ENCODE measurements around the gene ID2. TPM values are rescaled to one million over a fixed set of nuclear protein-coding genes. Genes with fewer than 3 reads are reported as not detected.

Gene ID2
- total RNA-seq, 1 donor from 2014 or later: 13.6 TPM

DNA sequence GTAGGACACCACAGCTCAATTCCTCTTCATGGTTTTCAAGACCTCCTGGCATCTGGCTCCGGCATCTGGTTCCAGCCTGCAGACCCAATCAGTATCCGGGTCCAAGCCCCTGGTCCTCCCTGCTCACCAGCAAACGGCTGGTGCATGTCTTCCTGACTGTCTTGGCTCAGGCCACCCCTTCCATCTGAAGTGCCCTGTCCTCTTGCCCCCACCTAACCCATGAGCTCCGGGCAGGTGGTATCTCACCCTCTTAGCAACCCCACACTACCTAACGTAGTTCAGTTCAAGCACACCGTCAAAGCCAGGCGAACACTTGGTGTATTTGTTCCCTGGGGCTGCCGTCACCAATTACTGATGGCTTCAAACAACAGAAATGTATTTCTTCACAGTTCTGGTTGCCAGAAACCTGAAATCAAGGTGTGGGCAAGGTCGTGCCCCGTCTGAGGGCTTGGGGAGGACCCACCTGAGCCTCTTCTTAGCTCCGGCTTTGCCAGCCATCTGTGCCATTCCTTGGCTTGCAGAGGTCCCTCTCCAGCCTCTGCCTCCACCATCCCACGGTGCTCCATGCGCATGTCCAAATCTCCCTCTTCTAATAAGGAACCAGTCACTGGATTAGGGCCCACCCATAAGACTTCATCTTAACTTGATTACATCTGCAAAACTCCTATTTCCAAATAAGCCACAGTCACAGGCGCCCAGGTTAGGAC is 47.2 kb upstream of the ID2 start:
- Histone ChIP-seq H3K4me1 (ENCODE audit: insufficient read depth, low read length) (peaks cover 32% of the 10 kb centered on the region), H3K27ac (ENCODE audit: low read depth, low read length) (peak overlapping the region; percentile 57), H3K4me3 (ENCODE audit: insufficient read depth, low read depth, low read length) (no peak overlapping the region), H3K9me3 (ENCODE audit: insufficient read depth, low read depth, low read length) (no peaks in the 10 kb centered on the region), H3K4me2 (ENCODE audit: low read length) (peak overlapping the region; percentile 80), H3K79me2 (ENCODE audit: insufficient read depth, low read length) (no peaks in the 10 kb centered on the region), H3K36me3 (ENCODE audit: insufficient read depth, low read length) (no peaks in the 10 kb centered on the region), H4K20me1 (ENCODE audit: insufficient read depth, low read length) (no peaks in the 10 kb centered on the region), H3K27me3 (ENCODE audit: insufficient read depth, low read length) (no peaks in the 10 kb centered on the region), H3K9ac (ENCODE audit: low read length) (peak overlapping the region; percentile 27), H2AFZ (ENCODE audit: low read depth, low read length) (no peak overlapping the region)
- no peak for DNase-seq (ENCODE audit: low read depth)
- Mint-ChIP-seq H3K27ac (ENCODE audit: unreplicated experiment) (peak overlapping the region; percentile 75), H3K27me3 (ENCODE audit: low read depth, unreplicated experiment) (peaks cover 44% of the 10 kb centered on the region), H3K9me3 (ENCODE audit: unreplicated experiment) (peaks cover 3% of the 10 kb centered on the region), H3K4me3 (ENCODE audit: unreplicated experiment) (no peak overlapping the region), H3K36me3 (ENCODE audit: low read depth, unreplicated experiment) (no peaks in the 10 kb centered on the region), H3K4me1 (ENCODE audit: low read depth, unreplicated experiment) (peaks cover 30% of the 10 kb centered on the region)
- TF ChIP-seq EZH2 (IDR thresholded peaks at IDR 0.05; ENCODE audit: insufficient read depth, low read length): no peak
- TF ChIP-seq, protein P1, sequence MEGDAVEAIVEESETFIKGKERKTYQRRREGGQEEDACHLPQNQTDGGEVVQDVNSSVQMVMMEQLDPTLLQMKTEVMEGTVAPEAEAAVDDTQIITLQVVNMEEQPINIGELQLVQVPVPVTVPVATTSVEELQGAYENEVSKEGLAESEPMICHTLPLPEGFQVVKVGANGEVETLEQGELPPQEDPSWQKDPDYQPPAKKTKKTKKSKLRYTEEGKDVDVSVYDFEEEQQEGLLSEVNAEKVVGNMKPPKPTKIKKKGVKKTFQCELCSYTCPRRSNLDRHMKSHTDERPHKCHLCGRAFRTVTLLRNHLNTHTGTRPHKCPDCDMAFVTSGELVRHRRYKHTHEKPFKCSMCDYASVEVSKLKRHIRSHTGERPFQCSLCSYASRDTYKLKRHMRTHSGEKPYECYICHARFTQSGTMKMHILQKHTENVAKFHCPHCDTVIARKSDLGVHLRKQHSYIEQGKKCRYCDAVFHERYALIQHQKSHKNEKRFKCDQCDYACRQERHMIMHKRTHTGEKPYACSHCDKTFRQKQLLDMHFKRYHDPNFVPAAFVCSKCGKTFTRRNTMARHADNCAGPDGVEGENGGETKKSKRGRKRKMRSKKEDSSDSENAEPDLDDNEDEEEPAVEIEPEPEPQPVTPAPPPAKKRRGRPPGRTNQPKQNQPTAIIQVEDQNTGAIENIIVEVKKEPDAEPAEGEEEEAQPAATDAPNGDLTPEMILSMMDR (IDR thresholded peaks at IDR 0.05; ENCODE audit: insufficient read depth, low read depth, low read length): no peak
- no peak for FAIRE-seq

DNA sequence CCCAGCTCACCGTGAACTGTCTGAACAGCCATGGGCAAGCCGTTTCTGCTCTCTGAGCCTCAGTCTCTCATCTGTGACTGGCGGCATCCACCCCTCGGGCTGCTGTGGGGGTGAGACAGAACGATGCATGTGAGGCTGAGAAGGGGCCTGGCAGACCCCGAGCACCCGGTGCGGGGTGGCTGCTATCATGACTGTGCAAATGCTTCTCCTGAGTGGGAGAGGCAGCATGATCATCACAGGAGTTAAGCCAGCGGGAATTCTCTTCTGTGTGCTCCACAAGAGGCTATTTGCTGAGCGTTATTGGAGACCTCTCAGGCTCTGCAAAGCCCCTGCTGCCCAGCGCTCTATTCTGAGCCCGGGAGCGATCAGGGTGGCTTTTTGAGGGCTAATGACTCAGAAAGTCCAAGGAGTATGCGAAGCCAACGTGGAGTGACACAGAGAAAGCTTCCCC is 45.8 kb upstream of the ID2 start:
- Mint-ChIP-seq H3K4me1 (ENCODE audit: low read depth, unreplicated experiment) (peaks cover 30% of the 10 kb centered on the region), H3K36me3 (ENCODE audit: low read depth, unreplicated experiment) (no peaks in the 10 kb centered on the region), H3K4me3 (ENCODE audit: unreplicated experiment) (no peak overlapping the region), H3K9me3 (ENCODE audit: unreplicated experiment) (peaks cover 3% of the 10 kb centered on the region), H3K27ac (ENCODE audit: unreplicated experiment) (peak overlapping the region; percentile 41), H3K27me3 (ENCODE audit: low read depth, unreplicated experiment) (peaks cover 52% of the 10 kb centered on the region)
- Histone ChIP-seq H3K79me2 (ENCODE audit: insufficient read depth, low read length) (no peaks in the 10 kb centered on the region), H3K27me3 (ENCODE audit: insufficient read depth, low read length) (no peaks in the 10 kb centered on the region), H3K4me2 (ENCODE audit: low read length) (peak overlapping the region; percentile 76), H4K20me1 (ENCODE audit: insufficient read depth, low read length) (no peaks in the 10 kb centered on the region), H3K36me3 (ENCODE audit: insufficient read depth, low read length) (no peaks in the 10 kb centered on the region), H2AFZ (ENCODE audit: low read depth, low read length) (peak overlapping the region; percentile 59), H3K4me1 (ENCODE audit: insufficient read depth, low read length) (peaks cover 32% of the 10 kb centered on the region), H3K9ac (ENCODE audit: low read length) (peak overlapping the region; percentile 40), H3K4me3 (ENCODE audit: insufficient read depth, low read depth, low read length) (no peak overlapping the region), H3K9me3 (ENCODE audit: insufficient read depth, low read depth, low read length) (no peaks in the 10 kb centered on the region), H3K27ac (ENCODE audit: low read depth, low read length) (peak overlapping the region; percentile 29)
- FAIRE-seq (no peak), DNase-seq (ENCODE audit: low read depth) (peak; percentile 27)
- no peak for TF ChIP-seq EZH2 (IDR thresholded peaks at IDR 0.05; ENCODE audit: insufficient read depth, low read length)
- TF ChIP-seq, protein P1 (IDR thresholded peaks at IDR 0.05; ENCODE audit: insufficient read depth, low read depth, low read length): no peak
